Measurements from ENCODE around the gene MAPK13.

- TF ChIP-seq CTCF (conservative IDR thresholded peaks at IDR 0.05; ENCODE audit: low read depth, low read length) (no peak), EZH2 (IDR thresholded peaks at IDR 0.05; ENCODE audit: borderline replicate concordance, low read depth, low read length, poor library complexity, severe bottlenecking) (no peak)
Observed at GRCh38 chr6:36120018-36120417, 10.3 kb upstream of the MAPK13 start.
